Subcutaneous adipose tissue (tissue), 4 donors: ENCODE data around the gene FBL. TPM values are rescaled to one million over a fixed set of nuclear protein-coding genes. Genes with fewer than 3 reads are reported as not detected.

Experiments
- CTCF ChIP-seq: fragments of 450-650 bp; IDR thresholded peaks from one replicate; pipeline ENCODE4 v1.5.1; 2016; ENCODE audit warnings: low read depth, mild to moderate bottlenecking, control low read depth, antibody characterized with exemption, moderate library complexity
- total RNA-seq, 4 donors: library from RNA; depleted of rRNA; stranded (reverse); fragments of >200 nt; gene quantifications; one replicate each; pipeline ENCODE4 v1.1.0, GENCODE V29; 2016

FBL gene
- total RNA-seq, 4 donors from 2014 or later: 101 to 168 (median 104) TPM

DNA sequence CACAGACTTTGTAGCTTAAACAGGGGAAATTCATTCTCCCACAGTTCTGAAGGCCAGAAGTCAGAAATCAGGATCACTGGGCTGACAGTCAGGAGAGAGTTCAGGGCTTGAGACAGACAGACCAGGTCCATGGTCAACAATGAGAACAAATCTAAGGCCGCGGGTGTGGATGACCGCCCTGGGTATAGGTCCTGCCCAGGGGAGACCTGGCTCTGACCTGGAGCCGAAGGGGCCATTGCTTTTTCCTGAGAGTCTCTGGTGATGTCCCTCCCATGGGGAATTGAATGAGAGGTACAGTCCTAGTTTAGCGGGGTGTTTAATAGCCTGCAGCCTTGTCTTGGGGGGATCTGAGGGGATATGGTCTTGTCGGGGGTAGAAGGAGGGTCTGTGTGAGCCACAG lies 25.2 kb upstream of the FBL start:
- no peak for TF ChIP-seq CTCF

DNA sequence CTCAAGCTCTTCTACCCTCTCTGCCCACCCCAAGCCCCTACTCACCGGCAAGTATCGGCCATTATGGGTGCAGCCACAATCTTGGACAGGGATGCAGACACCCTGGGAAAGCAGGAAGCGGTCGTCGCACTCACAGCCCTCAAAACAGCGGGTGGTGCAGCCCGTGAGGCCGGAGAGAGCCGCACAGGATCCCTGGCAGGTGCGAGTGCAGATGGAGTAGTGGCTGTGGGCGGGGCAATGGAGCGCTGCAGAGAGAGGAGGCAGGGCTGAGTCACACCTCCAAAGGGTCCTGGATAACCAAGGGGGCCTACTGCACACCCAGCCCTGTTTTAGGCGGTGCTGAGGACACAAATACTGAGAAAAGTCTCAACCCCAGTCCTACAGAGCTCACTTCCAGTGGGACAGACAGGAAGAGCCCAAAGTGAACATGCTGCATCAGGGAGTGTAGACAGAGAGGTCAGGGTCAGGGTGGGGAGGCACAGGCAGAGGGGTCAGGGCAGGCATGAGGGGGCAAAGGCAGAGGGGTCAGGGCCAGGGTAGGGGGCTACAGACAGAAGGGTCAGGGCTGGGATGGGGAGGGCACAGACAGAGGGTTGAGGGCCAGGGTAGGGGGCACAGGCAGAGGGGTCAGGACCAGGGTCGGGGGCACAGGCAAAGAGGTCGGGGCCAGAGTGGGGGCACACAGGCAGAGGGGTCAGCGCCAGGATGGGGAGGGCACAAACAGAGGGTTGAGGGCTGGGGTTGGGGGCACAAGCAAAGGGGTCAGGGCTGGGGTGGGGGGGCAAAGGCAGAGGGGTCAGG lies 24.2 kb upstream of the FBL start:
- TF ChIP-seq CTCF: no peak

DNA sequence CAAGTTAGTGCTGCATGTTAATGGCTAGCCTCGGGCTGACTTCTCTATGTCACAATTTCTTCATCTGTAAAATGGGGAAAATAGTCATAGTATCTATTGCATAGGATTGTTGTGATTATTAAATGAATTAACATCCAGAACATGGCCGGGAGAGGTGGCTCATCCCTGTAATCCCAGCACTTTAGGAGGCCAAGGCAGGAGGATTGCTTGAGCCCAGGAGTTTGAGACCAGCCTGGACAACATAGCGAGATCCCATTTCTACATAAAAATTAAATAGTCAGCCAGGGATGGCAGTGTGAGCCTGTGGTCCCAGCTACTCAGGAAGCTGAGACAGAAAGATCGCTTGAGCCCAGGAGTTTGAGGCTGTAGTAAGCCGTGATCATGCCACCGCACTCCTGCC lies 21.8 kb upstream of the FBL start:
- TF ChIP-seq CTCF: no peak

- TF ChIP-seq CTCF: no peak
Measured at GRCh38 chr19:39867133-39867532, 21.0 kb upstream of the FBL start.

GRCh38 chr19:39865953-39866352 lies 19.8 kb upstream of the FBL start:
- TF ChIP-seq CTCF: no peak

- no peak for TF ChIP-seq CTCF
Measured at GRCh38 chr19:39865186-39865585, 19.0 kb upstream of the FBL start.

- TF ChIP-seq CTCF: no peak
Measured at GRCh38 chr19:39864118-39864517, 17.9 kb upstream of the FBL start.
